Esophagus muscularis mucosa (tissue), 4 donors: ENCODE results near the gene TNFAIP8L1. TPM values are rescaled to one million over a fixed set of nuclear protein-coding genes. Genes with fewer than 3 reads are reported as not detected.
A peak's percentile ranks its signal among the peaks of the same experiment; 100 is the strongest.

Experiments
- DNase-seq: peaks from one replicate; pipeline ENCODE4 v3.0.0-alpha.2; 2017; ENCODE audit errors: extremely low spot score
- H3K27ac ChIP-seq, 4 donors: fragments of 200-600 bp; sonication (generic); replicated peaks in 1 of 4; 1 replicate in 3 of 4; 2 replicates in 1 of 4; pipeline ENCODE4 v1.5.1; 2016 to 2019; ENCODE audit warnings: mild to moderate bottlenecking in 1 of 4
- H3K27me3 ChIP-seq, 4 donors: fragments of 200-600 bp; sonication (generic); one replicate each; pipeline versions ENCODE4 v1.5.1 to v1.6.0; 2016 to 2019
- H3K36me3 ChIP-seq, 4 donors: fragments of 200-600 bp; sonication (generic); one replicate each; pipeline ENCODE4 v1.5.1; 2016 to 2019
- H3K4me1 ChIP-seq, 4 donors: fragments of 200-600 bp; sonication (generic); one replicate each; pipeline ENCODE4 v1.5.1; 2016 to 2019
- H3K4me3 ChIP-seq, 4 donors: fragments of 200-600 bp; sonication (generic); 1 replicate in 2 of 4; 2 replicates in 2 of 4; pipeline ENCODE4 v1.5.1; 2016 to 2019; ENCODE audit warnings: mild to moderate bottlenecking in 4 of 4, moderate library complexity in 1 of 4
- H3K9me3 ChIP-seq, 4 donors: fragments of 200-600 bp; sonication (generic); 1 replicate in 3 of 4; 2 replicates in 1 of 4; pipeline ENCODE4 v1.5.1; 2016 to 2019
- EP300 ChIP-seq: sonication (generic); formaldehyde crosslinking; IDR thresholded peaks from one replicate; pipeline ENCODE4 v1.6.1; 2017; ENCODE audit warnings: antibody characterized with exemption
- POLR2A ChIP-seq: fragments of 450-650 bp; IDR thresholded peaks from one replicate; pipeline ENCODE4 v1.6.1; 2017; ENCODE audit warnings: antibody characterized with exemption, moderate library complexity, mild to moderate bottlenecking, low read depth
- POLR2AphosphoS5 ChIP-seq, 2 donors: sonication (generic); formaldehyde crosslinking; IDR thresholded peaks; one replicate each; pipeline ENCODE4 v1.6.1; 2017; ENCODE audit warnings: antibody characterized with exemption in 2 of 2
- WGBS: methylation state at CpG from one replicate; pipeline ENCODE4 v1.1.5; 2018; 5-methylcytosine and 5-hydroxymethylcytosine counted together
- intact Hi-C: fragments of 100-400 bp; cut with DNase I; formaldehyde crosslinking; loops from one replicate; pipeline ENCODE4 v1.15.1; 2023
- total RNA-seq, 4 donors: library from RNA; depleted of rRNA; stranded (reverse); fragments of >200 nt; gene quantifications; one replicate each; pipeline versions ENCODE4 v1.1.0 to v1.2.1, GENCODE V29; 2016
- TF ChIP-seq, protein P1 (sequence below), 3 experiments: fragments of 200-600 bp in 2 of 3; fragments of 450-650 bp in 1 of 3; sonication (generic) in 2 of 3; IDR thresholded peaks; one replicate each; pipeline ENCODE4 v1.5.1; 2017 to 2019; ENCODE audit warnings: antibody characterized with exemption in 3 of 3, mild to moderate bottlenecking in 2 of 3, moderate library complexity in 1 of 3

TNFAIP8L1 gene
- total RNA-seq, 4 donors from 2014 or later: 5.5 to 16.5 (median 13.2) TPM

GRCh38 chr19:4657835-4658234 is 18.5 kb downstream of the TNFAIP8L1 start:
- no peak for DNase-seq
- no peaks in the 10 kb centered on the region for H3K27me3 ChIP-seq
- intact Hi-C loops: no loop called here
- 95% methylated on average over 6 of the region's 8 CpGs for WGBS
- H3K36me3 ChIP-seq: peaks cover 33 to 91% (median 84%) of the 10 kb centered on the region in 4 donors
- no peaks in the 10 kb centered on the region for H3K4me1 ChIP-seq
- no peak for TF ChIP-seq POLR2AphosphoS5 (IDR thresholded peaks at IDR 0.05)
- TF ChIP-seq, protein P1, sequence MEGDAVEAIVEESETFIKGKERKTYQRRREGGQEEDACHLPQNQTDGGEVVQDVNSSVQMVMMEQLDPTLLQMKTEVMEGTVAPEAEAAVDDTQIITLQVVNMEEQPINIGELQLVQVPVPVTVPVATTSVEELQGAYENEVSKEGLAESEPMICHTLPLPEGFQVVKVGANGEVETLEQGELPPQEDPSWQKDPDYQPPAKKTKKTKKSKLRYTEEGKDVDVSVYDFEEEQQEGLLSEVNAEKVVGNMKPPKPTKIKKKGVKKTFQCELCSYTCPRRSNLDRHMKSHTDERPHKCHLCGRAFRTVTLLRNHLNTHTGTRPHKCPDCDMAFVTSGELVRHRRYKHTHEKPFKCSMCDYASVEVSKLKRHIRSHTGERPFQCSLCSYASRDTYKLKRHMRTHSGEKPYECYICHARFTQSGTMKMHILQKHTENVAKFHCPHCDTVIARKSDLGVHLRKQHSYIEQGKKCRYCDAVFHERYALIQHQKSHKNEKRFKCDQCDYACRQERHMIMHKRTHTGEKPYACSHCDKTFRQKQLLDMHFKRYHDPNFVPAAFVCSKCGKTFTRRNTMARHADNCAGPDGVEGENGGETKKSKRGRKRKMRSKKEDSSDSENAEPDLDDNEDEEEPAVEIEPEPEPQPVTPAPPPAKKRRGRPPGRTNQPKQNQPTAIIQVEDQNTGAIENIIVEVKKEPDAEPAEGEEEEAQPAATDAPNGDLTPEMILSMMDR (IDR thresholded peaks at IDR 0.05): no peak
- no peak for TF ChIP-seq EP300
- no peak for TF ChIP-seq POLR2A
- H3K27ac ChIP-seq: no peak overlapping the region
- no peak overlapping the region for H3K4me3 ChIP-seq
- peaks cover 0 to 13% (median 10%) of the 10 kb centered on the region in 4 donors for H3K9me3 ChIP-seq

DNA sequence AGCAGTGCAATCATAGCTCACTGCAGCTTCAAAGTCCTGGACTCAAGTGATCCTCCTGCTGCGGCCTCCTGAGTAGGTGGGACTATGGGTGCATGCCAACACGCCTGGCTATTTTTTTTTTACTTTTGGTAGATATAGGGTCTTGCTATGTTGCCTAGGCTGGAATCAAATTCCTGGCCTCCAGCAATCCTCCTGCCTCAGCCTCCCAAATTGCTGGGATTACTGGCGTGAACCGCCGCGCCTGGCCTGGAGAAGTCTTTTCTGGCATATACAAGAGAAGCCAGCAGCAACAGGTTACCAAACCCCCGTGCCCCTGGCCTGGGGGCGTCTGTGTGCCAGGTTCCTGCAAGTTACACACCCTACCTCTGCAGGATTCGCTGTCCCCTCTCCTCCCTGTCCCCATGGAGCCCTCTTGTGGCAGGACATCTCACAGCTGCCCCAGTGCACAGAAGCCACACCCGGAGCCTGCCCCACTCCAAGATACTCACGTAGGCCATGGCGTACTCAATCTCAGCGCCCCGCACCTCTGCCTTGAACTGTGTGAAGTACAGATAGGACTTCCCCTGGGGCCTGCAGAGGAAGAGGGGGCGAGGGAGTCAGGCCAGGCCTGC is 21.0 kb downstream of the TNFAIP8L1 start:
- no peak for DNase-seq
- no peaks in the 10 kb centered on the region for H3K27me3 ChIP-seq
- H3K4me1 ChIP-seq: peaks cover 0 to 5% (median 0%) of the 10 kb centered on the region in 4 donors
- H3K4me3 ChIP-seq: no peak overlapping the region
- 83% methylated on average over 5 of the region's 15 CpGs for WGBS
- no peak for TF ChIP-seq POLR2A
- no peak for TF ChIP-seq EP300
- TF ChIP-seq, protein P1 (IDR thresholded peaks at IDR 0.05): peak in 1 of 3 experiments; percentile 41
- TF ChIP-seq POLR2AphosphoS5 (IDR thresholded peaks at IDR 0.05): no peak
- peaks cover 0 to 13% (median 10%) of the 10 kb centered on the region in 4 donors for H3K9me3 ChIP-seq
- H3K27ac ChIP-seq: no peak overlapping the region
- intact Hi-C loops: no loop called here
- H3K36me3 ChIP-seq: peaks cover 47 to 95% (median 91%) of the 10 kb centered on the region in 4 donors

GRCh38 chr19:4660993-4661392 is 21.7 kb downstream of the TNFAIP8L1 start:
- Histone ChIP-seq H3K9me3 (peaks cover 0 to 13% (median 10%) of the 10 kb centered on the region in 4 donors), H3K27ac (no peak overlapping the region), H3K4me1 (peaks cover 0 to 5% (median 0%) of the 10 kb centered on the region in 4 donors), H3K36me3 (peaks cover 47 to 92% (median 90%) of the 10 kb centered on the region in 4 donors), H3K4me3 (no peak overlapping the region), H3K27me3 (no peaks in the 10 kb centered on the region)
- intact Hi-C loops: no loop called here
- TF ChIP-seq POLR2AphosphoS5 (IDR thresholded peaks at IDR 0.05) (no peak), POLR2A (no peak), EP300 (no peak)
- TF ChIP-seq, protein P1 (IDR thresholded peaks at IDR 0.05): no peak
- DNase-seq: no peak
- 84% methylated on average over 4 of the region's 4 CpGs for WGBS

- Histone ChIP-seq H3K9me3 (peaks cover 0 to 13% (median 10%) of the 10 kb centered on the region in 4 donors), H3K27me3 (no peaks in the 10 kb centered on the region), H3K27ac (no peak overlapping the region), H3K4me3 (no peak overlapping the region), H3K4me1 (peaks cover 0 to 5% (median 0%) of the 10 kb centered on the region in 4 donors), H3K36me3 (peaks cover 47 to 92% (median 90%) of the 10 kb centered on the region in 4 donors)
- TF ChIP-seq, protein P1 (IDR thresholded peaks at IDR 0.05): no peak
- TF ChIP-seq POLR2A: no peak
- TF ChIP-seq EP300: no peak
- TF ChIP-seq POLR2AphosphoS5 (IDR thresholded peaks at IDR 0.05): no peak
- 89% methylated on average over 16 of the region's 20 CpGs for WGBS
- no peak for DNase-seq
- intact Hi-C loops: no loop called here
These were observed 22.8 kb downstream of the TNFAIP8L1 start for GRCh38 chr19:4662020-4662695.
